Cardiac muscle cell (in vitro differentiated cells and primary cell): ENCODE measurements around the gene SLC9A8. TPM values are rescaled to one million over a fixed set of nuclear protein-coding genes. Genes with fewer than 3 reads are reported as not detected.
A peak's percentile ranks its signal among the peaks of the same experiment; 100 is the strongest.
"Not testable (repeated sequence)": the region's sequence is repeated elsewhere in the genome, so short reads cannot be mapped to it uniquely, and the experiment has no call there.

Experiments used
- DNase-seq, 2 donors: peaks; one replicate each; pipeline versions ENCODE4 v3.0.0 to v3.0.0-alpha.2; 2010 to 2017; ENCODE audit warnings: low read depth in 1 of 2, low spot score in 1 of 2
- H3K27ac ChIP-seq: fragments of 200-600 bp; sonication (generic); 2 replicates; pipeline ENCODE4 v1.5.1; 2016
- H3K27me3 ChIP-seq: fragments of 200-600 bp; sonication (generic); 2 replicates; pipeline ENCODE4 v1.6.0; 2016; ENCODE audit warnings: control low read depth
- H3K36me3 ChIP-seq: fragments of 200-600 bp; sonication (generic); 2 replicates; pipeline ENCODE4 v1.5.1; 2016; ENCODE audit warnings: control low read depth
- H3K4me1 ChIP-seq: fragments of 200-600 bp; sonication (generic); 2 replicates; pipeline ENCODE4 v1.8.1; 2017; ENCODE audit warnings: low read depth, mild to moderate bottlenecking, mixed run types
- H3K4me3 ChIP-seq: fragments of 200-600 bp; sonication (generic); 2 replicates; pipeline ENCODE4 v1.5.1; 2016; ENCODE audit warnings: mild to moderate bottlenecking
- H3K9me3 ChIP-seq: fragments of 200-600 bp; sonication (generic); 2 replicates; pipeline ENCODE4 v1.5.1; 2017; ENCODE audit warnings: low read depth, mild to moderate bottlenecking, control low read depth
- CTCF ChIP-seq: IDR thresholded peaks from 2 replicates; pipeline ENCODE4 v1.5.1; 2012; ENCODE audit warnings: low read depth, mild to moderate bottlenecking, low read length
- polyA plus RNA-seq: library from polyadenylated mRNA; unstranded; fragments of >200 nt; fragmentation: Nextera tagmentation; extraction: Ambion mirVana; gene quantifications from 2 replicates; pipeline ENCODE4 v1.2.1, GENCODE V29; 2016
- total RNA-seq: library from RNA; depleted of rRNA; stranded (reverse); fragments of >200 nt; gene quantifications from 2 replicates; pipeline ENCODE4 v1.2.3, GENCODE V29; 2016

The SLC9A8 gene
- total and polyA plus RNA-seq, 2 experiments from 2014 or later: 4.4 to 9.4 TPM

GRCh38 chr20:49893242-49894072 lies 80.8 kb downstream of the SLC9A8 start:
- Histone ChIP-seq H3K9me3 (no peaks in the 10 kb centered on the region), H3K36me3 (no peaks in the 10 kb centered on the region), H3K4me1 (peaks cover 33% of the 10 kb centered on the region), H3K4me3 (no peak overlapping the region), H3K27ac (peak overlapping the region; percentile 88), H3K27me3 (no peaks in the 10 kb centered on the region)
- no peak for TF ChIP-seq CTCF
- DNase-seq: peak in 1 of 2 donors; percentile 30

GRCh38 chr20:49894073-49894470 lies 81.4 kb downstream of the SLC9A8 start:
- DNase-seq: no peak
- no peak for TF ChIP-seq CTCF
- H3K9me3 ChIP-seq: no peaks in the 10 kb centered on the region

GRCh38 chr20:49895474-49896093 lies 83.0 kb downstream of the SLC9A8 start:
- not testable (repeated sequence) for H3K27ac ChIP-seq, H3K9me3 ChIP-seq, DNase-seq, H3K4me3 ChIP-seq, H3K36me3 ChIP-seq, H3K27me3 ChIP-seq
- H3K4me1 ChIP-seq: peaks cover 31% of the 10 kb centered on the region

More at GRCh38 chr20:49894073-49894470, 81.4 kb downstream of the SLC9A8 start:
- Histone ChIP-seq H3K4me3 (no peak overlapping the region), H3K36me3 (no peaks in the 10 kb centered on the region), H3K27me3 (no peaks in the 10 kb centered on the region), H3K27ac (peak overlapping the region; percentile 3), H3K4me1 (peaks cover 33% of the 10 kb centered on the region)

GRCh38 chr20:49896204-49896603 lies 83.6 kb downstream of the SLC9A8 start:
- Histone ChIP-seq H3K36me3 (no peaks in the 10 kb centered on the region), H3K4me1 (peaks cover 25% of the 10 kb centered on the region), H3K9me3 (no peaks in the 10 kb centered on the region), H3K27me3 (no peaks in the 10 kb centered on the region), H3K4me3 (no peak overlapping the region), H3K27ac (no peak overlapping the region)
- no peak for TF ChIP-seq CTCF
- DNase-seq: no peak

- TF ChIP-seq CTCF: no peak
- no peak for DNase-seq
- H3K27ac ChIP-seq: no peak overlapping the region
- no peaks in the 10 kb centered on the region for H3K27me3 ChIP-seq
- no peaks in the 10 kb centered on the region for H3K9me3 ChIP-seq
- peaks cover 7% of the 10 kb centered on the region for H3K36me3 ChIP-seq
- H3K4me3 ChIP-seq: no peak overlapping the region
- H3K4me1 ChIP-seq: no peaks in the 10 kb centered on the region
These were observed 87.1 kb downstream of the SLC9A8 start for GRCh38 chr20:49899541-49900383.
